Activated CD4-positive, CD25-positive, alpha-beta regulatory T cell (primary cell): ENCODE data around the gene CCDC149.

ENCODE experiments used
- DNase-seq, 4 experiments: peaks; one replicate each; lab custom pipeline; 2025; lab: John Stamatoyannopoulos, UW

Gene CCDC149

DNA sequence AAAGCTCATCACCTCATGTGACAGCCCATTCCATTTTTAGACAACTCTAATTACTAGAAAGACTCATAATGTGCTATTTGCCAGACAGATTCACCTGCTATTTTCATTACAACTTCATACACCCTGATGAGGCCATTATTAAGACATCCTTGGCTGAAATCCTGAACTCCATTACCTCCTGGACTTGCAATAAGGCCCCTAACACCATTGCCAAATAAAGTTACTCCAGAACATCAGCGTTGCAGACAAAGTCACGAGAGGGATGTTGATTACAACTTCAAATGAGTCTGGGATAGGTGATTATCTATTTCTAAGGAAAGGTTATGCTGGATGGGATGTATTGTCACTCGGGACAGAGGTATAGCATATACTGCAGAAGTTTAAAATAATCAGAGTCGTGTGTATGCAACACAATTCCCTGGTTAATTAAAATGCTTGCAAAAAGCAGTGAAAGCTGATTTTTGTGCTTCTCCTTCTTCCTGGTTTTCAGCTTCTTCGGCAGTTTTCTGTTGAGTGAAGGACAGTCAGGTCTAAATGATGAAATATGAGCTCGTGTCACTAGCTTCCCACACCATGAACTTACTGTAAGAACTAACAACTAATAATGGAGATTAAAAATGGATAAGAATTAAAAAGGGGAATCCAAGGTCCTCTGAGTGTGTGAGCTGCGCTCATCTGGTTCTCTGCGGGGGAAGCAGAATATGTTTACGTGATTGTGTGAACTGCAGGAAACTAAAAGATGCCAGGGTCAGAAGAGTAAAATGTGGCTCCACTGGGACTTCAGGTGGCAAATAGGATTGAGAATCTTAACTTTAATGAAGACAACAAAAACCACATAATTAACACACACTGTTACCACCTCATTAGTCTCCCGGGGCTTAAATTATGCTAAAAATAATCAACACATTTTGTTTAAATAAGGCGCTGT lies 135.0 kb downstream of the CCDC149 start:
- DNase-seq: no peak

- no peak for DNase-seq
These were observed 137.1 kb downstream of the CCDC149 start for GRCh38 chr4:24775750-24776149.

DNA sequence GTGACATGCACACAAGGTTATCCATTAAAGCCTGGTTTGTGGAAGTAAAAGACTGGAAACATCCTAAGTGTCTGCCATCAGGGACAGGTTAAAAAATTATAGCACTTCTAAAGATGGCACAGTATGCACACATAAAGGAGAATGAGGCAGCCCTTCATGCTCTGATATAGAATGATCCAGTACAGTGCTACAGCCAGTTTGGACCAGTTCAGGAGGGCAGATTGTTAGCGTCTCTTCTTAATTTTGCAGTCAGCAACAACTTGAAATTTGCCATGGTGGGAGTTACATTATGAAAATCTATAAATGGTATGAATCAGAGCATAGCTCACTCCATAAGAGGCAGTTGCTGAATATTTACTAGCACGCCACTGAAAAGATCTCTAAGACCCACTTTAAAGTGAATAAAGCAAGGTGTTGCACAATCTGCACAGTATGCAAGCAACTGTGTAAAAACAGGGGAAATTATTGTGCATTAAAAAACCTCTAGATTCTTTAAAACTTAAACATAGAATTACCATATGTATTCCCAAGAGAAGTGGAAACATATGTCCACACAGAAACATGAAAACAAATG lies 137.7 kb downstream of the CCDC149 start:
- DNase-seq: no peak

DNA sequence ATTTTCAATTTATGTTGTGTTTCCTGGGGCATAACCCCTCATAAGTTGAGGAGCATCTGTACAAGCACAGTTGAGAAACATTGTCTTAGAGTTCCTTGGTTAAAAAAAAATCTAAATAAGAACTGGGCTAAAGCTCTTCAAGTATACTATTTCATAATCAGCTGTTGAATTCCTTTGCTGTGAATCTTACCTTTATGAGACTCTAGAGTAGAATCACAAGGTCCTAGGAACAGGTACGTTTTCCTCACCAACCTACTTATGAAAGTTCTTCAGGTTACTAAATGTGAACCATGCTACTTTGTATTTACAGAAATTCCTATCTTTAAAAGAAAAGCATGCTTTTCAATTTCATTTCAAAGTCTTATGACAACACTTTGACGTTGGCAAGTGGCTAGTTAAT lies 138.4 kb downstream of the CCDC149 start:
- no peak for DNase-seq

DNA sequence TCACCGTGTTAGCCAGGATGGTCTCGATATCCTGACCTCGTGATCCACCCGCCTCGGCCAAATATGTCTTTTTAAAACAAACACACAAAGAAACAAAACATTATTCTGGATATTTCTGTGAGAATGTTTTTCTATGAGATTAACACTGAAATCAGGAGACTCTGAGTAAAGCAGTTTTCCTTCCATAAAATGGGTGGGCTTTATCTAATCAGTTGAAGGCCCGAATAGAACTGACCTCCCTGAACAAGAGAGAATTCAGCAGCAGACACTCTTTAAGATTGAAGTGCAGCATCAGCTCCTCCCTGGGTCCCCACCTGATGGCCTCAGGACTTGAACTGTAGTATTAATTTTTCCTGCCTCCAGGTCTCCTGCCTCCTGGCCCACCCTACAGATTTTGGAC lies 139.9 kb downstream of the CCDC149 start:
- no peak for DNase-seq

DNA sequence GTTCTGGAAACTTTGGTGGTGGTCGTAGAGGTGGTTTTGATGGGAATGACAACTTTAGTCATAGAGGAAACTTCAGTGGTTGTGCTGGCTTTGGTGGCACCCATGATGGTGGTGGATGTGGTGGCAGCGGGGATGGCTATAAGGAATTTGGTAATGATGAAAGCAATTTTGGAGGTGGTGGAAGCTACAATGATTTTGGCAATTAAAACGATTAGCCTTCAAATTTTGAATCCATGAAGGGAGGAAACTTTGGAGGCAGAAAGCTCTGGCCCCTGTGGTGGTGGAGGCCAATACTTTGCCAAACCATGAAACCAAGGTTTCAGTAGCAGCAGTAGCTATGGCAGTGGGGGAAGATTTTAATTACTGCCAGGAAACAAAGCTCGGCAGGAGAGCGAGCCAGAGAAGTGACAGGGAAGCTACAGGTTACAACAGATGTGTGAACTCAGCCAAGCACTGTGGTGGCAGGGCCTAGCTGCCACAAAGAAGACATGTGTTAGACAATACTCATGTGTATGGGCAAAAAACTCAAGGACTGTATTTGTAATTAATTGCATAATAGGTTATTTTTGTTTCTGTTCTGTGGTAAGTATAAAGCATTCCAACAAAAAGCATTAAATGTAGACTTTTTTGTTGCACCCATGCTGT lies 140.7 kb downstream of the CCDC149 start:
- DNase-seq: no peak

DNA sequence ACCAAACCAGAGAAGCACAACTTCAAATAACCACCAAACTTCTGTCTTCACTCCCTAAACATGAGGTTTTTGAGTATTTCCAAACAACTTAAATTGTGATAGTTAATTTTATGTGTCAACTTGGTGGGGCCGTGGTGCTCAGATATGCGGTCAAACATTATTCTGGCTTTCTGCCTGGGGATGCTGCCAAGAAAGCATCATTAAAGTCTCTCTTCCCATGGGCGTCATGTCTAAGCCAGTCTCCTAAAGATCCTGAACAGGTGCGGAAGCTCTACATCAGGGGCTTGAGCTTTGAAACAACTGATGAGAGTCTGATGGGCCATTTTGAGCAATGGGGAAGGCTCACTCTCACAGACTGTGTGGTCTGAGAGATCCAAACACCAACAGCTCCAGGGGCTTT lies 141.6 kb downstream of the CCDC149 start:
- no peak for DNase-seq

DNA sequence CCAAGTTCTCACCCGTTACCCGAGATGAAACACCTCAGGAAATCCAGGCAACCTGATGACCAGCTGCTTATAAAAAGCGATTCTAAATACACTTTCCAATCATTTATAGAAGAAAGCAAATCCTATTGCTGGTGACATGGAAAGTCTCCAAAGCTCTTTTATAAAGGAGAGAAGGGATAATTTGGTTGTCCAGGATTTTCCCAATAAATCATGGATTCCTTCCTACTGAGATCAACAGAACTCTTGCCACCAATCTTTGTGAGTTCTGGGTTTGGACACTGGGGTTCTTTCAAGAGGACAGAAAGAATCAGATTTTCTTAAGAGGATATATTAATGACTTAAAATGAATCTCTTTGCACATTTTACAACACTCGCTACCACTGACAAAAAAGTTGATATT lies 142.2 kb downstream of the CCDC149 start:
- DNase-seq: no peak

DNA sequence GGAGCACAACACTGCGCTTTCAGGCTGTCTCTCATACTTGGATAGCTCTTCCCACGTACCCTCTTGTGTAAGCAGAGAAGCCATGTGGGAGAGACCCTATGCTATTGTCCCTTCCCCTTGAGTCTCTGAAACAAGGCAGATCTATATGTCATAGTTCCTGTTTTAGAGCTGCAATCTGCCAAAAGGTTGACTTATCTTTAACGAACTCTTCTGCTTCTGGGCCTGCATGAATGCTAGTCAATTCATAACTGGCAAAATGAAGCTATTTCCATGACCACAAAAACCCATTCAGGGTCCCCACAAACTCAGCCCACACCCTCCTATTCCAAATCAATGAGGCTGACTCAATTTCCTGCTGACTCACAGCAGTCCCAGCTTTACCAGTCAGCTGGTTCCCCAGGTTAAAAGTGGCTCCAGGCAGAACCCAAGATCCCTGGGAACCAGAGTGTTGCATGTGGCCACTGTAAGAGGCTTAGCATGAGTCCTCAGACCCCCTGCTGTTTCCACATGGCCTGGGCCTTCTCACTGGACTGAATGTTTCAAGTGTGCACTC lies 142.7 kb downstream of the CCDC149 start:
- no peak for DNase-seq

GRCh38 chr4:24769571-24769970 lies 143.3 kb downstream of the CCDC149 start:
- DNase-seq: no peak

DNA sequence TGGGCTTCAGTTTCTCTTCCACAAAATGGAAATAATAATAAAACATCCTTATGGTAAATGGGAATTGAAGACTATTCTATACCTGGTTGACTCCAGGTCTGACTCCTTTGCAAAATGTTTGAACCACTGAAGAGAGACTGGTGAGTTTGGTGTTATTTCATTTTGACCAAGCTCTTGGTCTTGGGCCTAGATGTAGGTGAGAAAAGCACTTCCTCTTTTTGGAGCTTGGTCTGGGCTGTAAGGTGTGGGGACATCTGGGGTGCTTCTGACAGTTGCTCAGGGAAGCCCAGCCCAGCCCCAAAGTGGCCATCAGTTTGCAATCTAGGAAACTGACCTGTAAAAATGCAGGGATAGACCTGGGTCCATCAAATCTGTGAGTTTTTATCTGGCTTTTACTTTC lies 144.2 kb downstream of the CCDC149 start:
- no peak for DNase-seq

GRCh38 chr4:24768006-24768405 lies 144.8 kb downstream of the CCDC149 start:
- DNase-seq: no peak

DNA sequence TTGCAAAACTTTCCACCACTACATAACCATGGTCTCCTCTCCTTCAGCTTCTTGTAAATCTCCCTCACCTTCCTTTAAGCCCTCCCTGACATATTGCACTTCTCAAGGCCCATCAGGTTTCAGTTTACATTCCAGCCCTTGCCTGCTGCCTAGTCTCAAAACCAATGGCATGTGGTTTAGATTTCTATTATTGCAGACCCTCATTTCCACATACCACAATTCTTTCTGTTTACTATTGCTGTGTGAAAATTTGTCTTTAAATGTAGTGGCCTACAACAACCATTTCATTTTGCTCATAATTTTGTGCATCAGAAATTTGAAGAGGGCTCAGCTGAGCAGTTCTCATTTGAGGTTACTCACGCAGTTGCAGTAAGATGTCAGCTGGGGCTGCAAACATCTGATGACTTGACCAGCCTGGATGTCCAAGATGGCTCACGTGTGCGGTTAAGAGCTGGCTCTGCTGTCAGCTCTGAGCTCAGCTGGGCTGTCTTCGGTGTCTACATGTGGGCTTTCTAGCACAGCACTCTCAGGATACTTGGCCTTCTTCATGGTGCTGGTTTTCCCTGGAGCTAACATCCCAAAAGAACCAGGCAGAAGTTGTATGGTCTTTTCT lies 147.4 kb downstream of the CCDC149 start:
- no peak for DNase-seq

DNA sequence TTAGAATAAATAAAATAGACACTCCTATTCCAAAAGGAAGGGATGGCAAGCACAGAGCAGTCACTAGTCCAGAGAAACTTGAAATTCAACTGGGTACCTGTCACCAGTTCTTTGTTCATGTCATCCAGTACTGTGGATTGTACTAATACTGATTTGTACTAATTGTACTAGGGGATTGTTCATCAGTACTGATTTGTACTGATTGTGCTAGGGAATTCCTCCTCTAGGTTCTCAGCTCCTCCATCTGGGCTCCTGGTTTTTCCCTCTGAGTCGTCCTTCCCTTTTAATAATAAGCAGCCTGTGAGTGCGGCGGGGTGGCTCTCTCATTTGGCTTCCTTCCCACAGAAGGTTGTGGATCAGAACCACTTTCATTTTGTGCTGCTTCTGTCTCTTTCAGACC lies 148.5 kb downstream of the CCDC149 start:
- no peak for DNase-seq

DNA sequence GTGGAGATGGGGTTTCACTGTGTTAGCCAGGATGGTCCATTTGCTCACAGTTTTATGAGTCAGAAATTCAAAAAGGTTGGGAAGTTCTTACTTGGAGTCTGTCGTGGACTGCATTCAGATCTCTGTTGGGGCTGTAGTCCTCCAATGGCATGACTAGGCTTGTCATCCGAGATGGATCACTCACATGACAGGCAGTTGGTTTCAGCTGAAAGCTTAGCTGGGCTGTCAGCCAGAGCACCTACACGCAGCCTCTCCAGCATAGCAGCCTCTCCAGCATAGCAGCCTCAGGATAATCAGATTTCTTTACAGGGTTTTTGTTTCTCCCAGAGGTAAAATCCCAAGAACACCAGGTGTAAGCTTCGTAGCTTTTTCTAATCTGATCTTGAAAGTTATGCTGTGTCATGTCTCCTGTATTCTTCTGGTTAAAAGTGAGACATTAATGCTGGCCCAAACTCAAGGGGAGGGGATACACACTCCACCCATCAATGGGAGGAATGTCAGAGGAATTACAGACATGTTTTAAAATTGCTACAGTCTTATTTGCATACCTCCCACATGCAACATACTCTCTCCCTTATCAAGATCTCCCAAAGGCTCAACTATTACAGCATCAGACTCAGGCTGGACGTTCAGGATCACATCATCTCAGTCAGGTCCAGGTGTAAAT lies 149.1 kb downstream of the CCDC149 start:
- no peak for DNase-seq
